T-helper 1 cell treated with Interleukin-12 subunit alpha and Interleukin-12 subunit beta and Interleukin-4 antibody, amounts not matched to agents 30 ng/mL and 1 ng/mL, for 36 hours (primary cell): Measurements from ENCODE around the gene C1QL2. TPM values are rescaled to one million over a fixed set of nuclear protein-coding genes. Genes with fewer than 3 reads are reported as not detected.

Source experiments
- intact Hi-C: fragments of 100-400 bp; cut with micrococcal nuclease; formaldehyde crosslinking; loops from one replicate; pipeline ENCODE4 v1.15.1; 2024
- total RNA-seq: library from RNA; stranded (reverse); gene quantifications from 2 replicates; pipeline ENCODE4 v1.2.3, GENCODE V29; 2022

C1QL2 gene
- total RNA-seq, 1 donor from 2014 or later = not detected

- intact Hi-C loops = no loop called here
Observed at GRCh38 chr2:119179991-119180390, 21.4 kb upstream of the C1QL2 start.

DNA sequence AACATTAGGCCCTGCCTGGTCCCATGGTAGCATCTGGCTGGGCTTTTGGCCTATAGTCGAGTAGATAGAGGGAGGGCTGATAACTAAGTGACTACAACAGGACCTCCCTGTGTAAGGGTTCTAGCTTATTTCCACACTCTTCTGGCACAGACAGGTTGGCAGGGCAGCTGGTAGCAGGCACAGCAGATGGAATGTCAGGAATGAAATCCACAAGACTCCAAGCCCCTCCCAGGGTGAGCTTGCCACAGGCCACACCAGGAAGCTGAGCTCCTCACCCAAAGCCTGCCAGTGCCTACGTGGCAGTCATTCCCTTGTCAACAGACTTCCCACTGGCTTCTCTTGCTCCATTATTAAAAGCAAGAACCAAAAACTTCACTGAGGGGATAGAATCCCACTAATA lies 20.7 kb upstream of the C1QL2 start:
- intact Hi-C loops = no loop called here

GRCh38 chr2:119178776-119179175 lies 20.2 kb upstream of the C1QL2 start:
- intact Hi-C loops = no loop called here

- intact Hi-C loops = no loop called here
Observed at GRCh38 chr2:119177838-119178190, 19.3 kb upstream of the C1QL2 start.

- intact Hi-C loops = no loop called here
Observed at GRCh38 chr2:119177171-119177837, 18.8 kb upstream of the C1QL2 start.

- intact Hi-C loops = no loop called here
Observed at GRCh38 chr2:119175517-119175916, 17.0 kb upstream of the C1QL2 start.

GRCh38 chr2:119174993-119175347 lies 16.4 kb upstream of the C1QL2 start:
- intact Hi-C loops = loop anchor here (1.0 to 5.0 kb wide), 2 partner anchors 953 to 1128 kb away; no protein-coding TSS in a partner anchor

DNA sequence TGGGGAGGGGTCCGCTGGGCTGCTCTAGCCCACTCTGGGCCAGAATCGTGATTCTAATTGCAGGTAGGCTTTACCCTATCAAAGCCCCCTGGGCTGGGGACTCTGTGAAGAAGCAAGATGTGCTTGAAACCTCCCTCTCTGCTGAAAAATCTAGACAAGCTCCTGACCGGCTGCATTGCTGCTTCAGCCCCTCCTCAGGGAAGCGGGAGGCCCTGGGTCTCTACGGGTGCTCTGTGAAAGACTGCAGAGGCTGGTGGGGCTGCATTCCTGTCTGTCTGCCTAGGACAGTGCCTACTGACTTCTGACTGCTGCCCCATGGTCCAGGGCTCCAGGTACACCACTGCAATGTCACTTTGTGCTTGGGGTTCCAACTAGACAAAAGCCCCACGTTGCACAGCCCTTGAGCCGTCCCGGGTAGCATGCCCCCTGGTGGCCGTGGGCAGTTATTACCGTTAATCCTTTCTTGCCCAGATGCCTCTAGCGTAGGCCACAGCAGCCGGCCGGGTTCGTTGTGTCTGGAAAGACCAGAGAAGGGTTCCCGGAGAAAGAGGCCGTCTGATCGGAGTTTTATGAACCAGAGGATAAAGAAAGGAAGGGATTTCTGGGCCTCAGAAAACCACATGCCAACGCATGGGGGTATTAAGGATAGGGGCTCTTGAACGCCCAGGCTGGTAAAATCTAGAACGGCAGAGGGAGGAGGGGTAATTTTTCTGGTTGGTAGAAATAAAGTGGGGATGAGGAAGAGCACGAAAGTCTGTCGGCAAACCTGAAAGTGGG lies 15.9 kb upstream of the C1QL2 start:
- intact Hi-C loops = loop anchor here (1.0 to 5.0 kb wide), 2 partner anchors 952 to 1127 kb away; no protein-coding TSS in a partner anchor

GRCh38 chr2:119173556-119174060 lies 15.1 kb upstream of the C1QL2 start:
- intact Hi-C loops = loop anchor here (1.0 to 5.0 kb wide), 2 partner anchors 951 to 1126 kb away; no protein-coding TSS in a partner anchor

DNA sequence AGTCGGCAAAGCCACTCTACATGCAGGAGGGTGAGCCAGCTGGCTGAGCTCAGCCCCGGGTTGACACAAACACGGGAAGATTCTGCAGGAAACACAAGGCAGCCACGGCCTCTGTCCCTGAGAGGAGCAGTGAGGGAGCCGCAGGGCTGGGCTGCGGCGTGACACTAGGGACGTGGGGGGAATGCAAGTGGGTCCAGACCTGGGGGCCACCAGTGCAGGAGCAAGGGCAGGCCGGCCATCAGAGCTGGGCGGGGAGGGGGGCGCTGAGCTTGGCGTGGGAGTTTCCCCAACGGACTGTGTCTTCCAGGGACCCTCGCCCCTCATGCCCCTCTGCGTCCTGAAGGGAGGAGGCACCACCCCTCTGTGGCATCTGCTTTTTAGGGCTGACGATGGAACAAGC lies 12.0 kb upstream of the C1QL2 start:
- intact Hi-C loops = loop anchor here (5.0 kb wide), 1 partner anchor 1123 kb away; no protein-coding TSS in a partner anchor

DNA sequence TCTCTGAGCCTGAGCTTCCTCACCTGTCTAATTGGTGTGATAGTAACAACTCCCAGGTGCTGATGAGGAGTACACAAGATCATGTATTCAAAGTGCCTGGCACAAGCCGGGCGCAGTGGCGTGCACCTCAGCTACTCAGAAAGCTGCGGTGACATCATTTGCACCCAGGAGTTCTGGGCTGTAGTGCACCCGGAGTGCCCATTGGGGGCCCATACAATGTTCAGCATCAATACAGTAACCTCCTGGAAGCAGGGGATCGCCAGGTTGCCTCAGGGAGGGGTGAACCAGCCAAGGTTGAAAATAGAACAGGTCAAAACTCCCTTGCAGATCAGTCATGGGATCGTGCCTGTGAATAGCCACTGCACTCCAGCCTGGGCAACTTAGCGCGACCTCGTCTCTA lies 11.2 kb upstream of the C1QL2 start:
- intact Hi-C loops = loop anchor here (5.0 kb wide), 1 partner anchor 1122 kb away; no protein-coding TSS in a partner anchor

- intact Hi-C loops = no loop called here
Observed at GRCh38 chr2:119160361-119160990, 1.9 kb upstream of the C1QL2 start.

DNA sequence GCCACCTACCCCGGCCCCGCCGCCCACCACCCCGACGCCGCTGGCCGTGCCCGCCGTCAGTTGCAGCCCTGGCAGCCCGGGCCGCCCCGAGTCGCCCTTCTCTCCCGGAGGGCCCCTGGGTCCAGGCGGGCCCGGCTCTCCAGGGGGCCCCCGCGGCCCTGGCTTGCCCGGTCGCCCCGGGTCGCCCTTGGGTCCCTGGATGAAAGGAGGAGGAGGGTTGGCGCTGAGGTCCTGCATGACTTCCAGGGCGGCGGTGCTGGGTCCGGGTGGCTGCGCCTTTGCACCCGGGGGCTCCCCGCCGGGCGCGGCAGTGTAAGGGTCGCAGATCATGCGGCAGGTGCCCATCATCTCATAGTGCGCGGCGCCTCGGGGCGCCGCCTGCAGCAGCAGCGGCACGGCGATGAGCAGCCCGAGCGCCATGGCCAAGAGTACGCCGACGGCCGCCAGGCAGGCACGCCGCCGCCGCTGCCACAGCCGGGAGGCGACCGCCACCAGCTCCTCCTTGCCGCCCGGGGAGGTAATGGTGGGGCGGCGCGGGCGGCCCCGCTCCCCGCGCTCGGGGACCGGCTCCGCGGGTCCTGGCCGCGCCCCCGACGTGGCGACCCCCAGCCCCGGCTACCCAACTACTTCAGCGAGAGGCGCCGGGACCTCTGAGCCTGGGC lies 570 bp downstream of the C1QL2 start:
- intact Hi-C loops = loop anchor here (5.0 kb wide), 1 partner anchor 306 kb away; no protein-coding TSS in a partner anchor

- intact Hi-C loops = loop anchor here (5.0 kb wide), 1 partner anchor 305 kb away; no protein-coding TSS in a partner anchor
Observed at GRCh38 chr2:119156891-119157773, 1.4 kb downstream of the C1QL2 start.

DNA sequence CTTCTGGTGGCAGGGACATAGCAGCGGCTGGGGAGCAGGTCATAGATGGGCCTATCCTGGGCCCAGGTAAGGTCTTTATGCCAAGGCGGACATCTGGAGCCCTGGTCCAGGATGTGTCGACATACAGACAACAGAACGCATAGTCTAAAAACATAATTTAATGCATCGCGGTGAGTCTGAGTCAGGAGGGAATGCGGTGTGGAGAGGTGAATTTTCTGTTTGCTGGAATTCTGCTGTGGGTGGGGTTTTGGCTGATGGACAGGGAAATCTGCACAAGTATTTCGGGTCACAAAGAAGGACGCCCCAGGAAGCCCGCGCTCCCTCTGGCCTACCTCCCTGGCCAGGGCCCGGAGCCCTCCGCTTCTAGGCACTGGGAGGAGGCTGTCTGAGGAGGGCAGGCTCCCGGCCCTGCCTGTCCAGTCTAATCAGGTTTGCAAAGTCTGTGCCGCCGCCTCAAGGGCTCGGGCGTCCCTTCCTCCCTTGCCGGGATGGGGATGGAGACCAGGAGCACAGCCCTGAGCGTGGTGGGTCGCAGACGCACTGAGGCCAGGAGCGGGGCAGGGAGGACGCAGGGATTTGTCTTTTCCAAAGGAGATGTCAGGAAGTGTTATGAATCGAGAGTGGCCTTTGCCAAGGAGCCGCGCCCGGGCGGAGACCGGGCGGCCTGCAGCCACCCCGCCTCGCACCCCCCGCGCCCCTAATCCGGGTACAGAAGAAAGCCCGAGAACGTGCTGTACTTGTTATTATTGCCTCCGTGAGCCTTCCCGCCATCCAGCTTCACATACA lies 2.3 kb downstream of the C1QL2 start:
- intact Hi-C loops = loop anchor here (5.0 kb wide), 1 partner anchor 304 kb away; no protein-coding TSS in a partner anchor

DNA sequence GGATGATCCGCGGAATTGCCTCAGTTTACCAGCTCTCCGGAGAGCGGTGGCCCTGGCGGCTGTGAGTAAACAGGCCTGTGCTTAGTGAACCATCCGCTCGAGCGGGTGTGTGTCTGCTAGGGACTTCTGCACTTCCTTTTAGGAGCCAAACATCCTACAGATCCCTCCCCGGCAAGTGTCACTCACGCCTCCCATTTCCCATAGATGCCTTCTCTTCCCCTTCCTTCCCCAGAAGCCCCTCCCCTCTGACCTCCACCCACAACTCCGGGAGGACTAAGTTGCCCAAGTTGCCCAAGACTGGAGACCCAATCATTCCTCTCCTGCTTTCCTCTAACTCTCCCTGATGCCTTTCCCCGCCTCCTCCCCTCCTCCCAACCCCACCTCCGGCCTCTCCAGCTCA lies 2.9 kb downstream of the C1QL2 start:
- intact Hi-C loops = loop anchor here (5.0 kb wide), 1 partner anchor 303 kb away; no protein-coding TSS in a partner anchor

GRCh38 chr2:119154076-119154475 lies 4.5 kb downstream of the C1QL2 start:
- intact Hi-C loops = no loop called here

DNA sequence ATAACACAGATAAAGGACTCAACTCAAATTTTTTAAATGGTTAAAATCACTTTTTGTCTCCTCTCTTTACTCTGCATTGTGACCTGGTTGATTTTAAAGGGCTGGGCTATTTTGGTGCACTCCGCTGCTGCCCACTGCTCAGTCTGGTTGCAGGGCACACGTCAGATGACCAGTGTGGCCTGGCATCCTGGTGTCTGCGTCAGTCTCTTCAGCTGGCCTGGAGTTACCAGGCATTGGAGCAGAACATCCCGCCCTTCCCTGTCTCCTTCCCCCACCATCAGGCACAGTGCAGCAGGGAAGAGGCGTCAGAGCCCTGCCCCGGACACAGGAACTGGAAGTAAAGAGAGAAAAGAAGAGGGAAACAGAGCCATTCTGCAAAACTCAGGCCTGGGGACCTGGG lies 8.9 kb downstream of the C1QL2 start:
- intact Hi-C loops = no loop called here
